ENCODE results near the gene PRKN.

GRCh38 chr6:161370880-161371279, 1356.7 kb downstream of the PRKN start:
- TF ChIP-seq, protein P1, sequence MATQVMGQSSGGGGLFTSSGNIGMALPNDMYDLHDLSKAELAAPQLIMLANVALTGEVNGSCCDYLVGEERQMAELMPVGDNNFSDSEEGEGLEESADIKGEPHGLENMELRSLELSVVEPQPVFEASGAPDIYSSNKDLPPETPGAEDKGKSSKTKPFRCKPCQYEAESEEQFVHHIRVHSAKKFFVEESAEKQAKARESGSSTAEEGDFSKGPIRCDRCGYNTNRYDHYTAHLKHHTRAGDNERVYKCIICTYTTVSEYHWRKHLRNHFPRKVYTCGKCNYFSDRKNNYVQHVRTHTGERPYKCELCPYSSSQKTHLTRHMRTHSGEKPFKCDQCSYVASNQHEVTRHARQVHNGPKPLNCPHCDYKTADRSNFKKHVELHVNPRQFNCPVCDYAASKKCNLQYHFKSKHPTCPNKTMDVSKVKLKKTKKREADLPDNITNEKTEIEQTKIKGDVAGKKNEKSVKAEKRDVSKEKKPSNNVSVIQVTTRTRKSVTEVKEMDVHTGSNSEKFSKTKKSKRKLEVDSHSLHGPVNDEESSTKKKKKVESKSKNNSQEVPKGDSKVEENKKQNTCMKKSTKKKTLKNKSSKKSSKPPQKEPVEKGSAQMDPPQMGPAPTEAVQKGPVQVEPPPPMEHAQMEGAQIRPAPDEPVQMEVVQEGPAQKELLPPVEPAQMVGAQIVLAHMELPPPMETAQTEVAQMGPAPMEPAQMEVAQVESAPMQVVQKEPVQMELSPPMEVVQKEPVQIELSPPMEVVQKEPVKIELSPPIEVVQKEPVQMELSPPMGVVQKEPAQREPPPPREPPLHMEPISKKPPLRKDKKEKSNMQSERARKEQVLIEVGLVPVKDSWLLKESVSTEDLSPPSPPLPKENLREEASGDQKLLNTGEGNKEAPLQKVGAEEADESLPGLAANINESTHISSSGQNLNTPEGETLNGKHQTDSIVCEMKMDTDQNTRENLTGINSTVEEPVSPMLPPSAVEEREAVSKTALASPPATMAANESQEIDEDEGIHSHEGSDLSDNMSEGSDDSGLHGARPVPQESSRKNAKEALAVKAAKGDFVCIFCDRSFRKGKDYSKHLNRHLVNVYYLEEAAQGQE (tag by site-specific recombination; IDR thresholded peaks at IDR 0.05): no peak
- TF ChIP-seq ZNF704 (tag by site-specific recombination; IDR thresholded peaks at IDR 0.05): no peak
- TF ChIP-seq ATF2 (tag by site-specific recombination; IDR thresholded peaks at IDR 0.05; ENCODE audit: low read depth): no peak
- no peak for TF ChIP-seq INSM2 (tag by site-specific recombination; IDR thresholded peaks at IDR 0.05)
- TF ChIP-seq OSR2 (tag by site-specific recombination; IDR thresholded peaks at IDR 0.05): no peak
